ENCODE data around the gene MAP10. TPM values are rescaled to one million over a fixed set of nuclear protein-coding genes. Genes with fewer than 3 reads are reported as not detected.

Gene MAP10
- total RNA-seq, 1 experiment from 2014 or later, result 1.5 TPM

- in situ Hi-C loops (cut with HindIII; ENCODE audit: low pct_unique_long_range_greater_than_20kb, low sequenced_read_pairs) (no loop called here), intact Hi-C loops (cut with micrococcal nuclease; ENCODE audit: unreplicated experiment) (loop anchor here (10.0 kb wide), 1 partner anchor 57 kb away; no protein-coding TSS in a partner anchor)
- H3K9me3 ChIP-seq (ENCODE audit: control insufficient read depth, insufficient read depth, low read depth, low read length), result no peaks in the 10 kb centered on the region
- DNase-seq (ENCODE audit: low read depth, low spot score) (no peak), ATAC-seq (no peak)
- H3K27me3 ChIP-seq (ENCODE audit: control insufficient read depth, insufficient read depth, low read length), result no peaks in the 10 kb centered on the region; the same call in 1 of the 2 replicates
- BruUV-seq (replicated peaks), result no TSS peak
- TF ChIP-seq, protein P1, sequence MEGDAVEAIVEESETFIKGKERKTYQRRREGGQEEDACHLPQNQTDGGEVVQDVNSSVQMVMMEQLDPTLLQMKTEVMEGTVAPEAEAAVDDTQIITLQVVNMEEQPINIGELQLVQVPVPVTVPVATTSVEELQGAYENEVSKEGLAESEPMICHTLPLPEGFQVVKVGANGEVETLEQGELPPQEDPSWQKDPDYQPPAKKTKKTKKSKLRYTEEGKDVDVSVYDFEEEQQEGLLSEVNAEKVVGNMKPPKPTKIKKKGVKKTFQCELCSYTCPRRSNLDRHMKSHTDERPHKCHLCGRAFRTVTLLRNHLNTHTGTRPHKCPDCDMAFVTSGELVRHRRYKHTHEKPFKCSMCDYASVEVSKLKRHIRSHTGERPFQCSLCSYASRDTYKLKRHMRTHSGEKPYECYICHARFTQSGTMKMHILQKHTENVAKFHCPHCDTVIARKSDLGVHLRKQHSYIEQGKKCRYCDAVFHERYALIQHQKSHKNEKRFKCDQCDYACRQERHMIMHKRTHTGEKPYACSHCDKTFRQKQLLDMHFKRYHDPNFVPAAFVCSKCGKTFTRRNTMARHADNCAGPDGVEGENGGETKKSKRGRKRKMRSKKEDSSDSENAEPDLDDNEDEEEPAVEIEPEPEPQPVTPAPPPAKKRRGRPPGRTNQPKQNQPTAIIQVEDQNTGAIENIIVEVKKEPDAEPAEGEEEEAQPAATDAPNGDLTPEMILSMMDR (IDR thresholded peaks at IDR 0.05), result no peak
- TF ChIP-seq REST (IDR thresholded peaks at IDR 0.05; ENCODE audit: insufficient read depth in 1 of 2, low read depth in 2 of 2, low read length in 1 of 2) (no peak), SIN3A (IDR thresholded peaks at IDR 0.05; ENCODE audit: borderline replicate concordance, insufficient read depth, low read depth, low read length) (no peak), POLR2AphosphoS5 (IDR thresholded peaks at IDR 0.05; ENCODE audit: low read depth, low read length) (no peak), TCF7L2 (IDR thresholded peaks at IDR 0.05; ENCODE audit: low read depth, low read length) (no peak)
- H3K36me3 ChIP-seq (ENCODE audit: control insufficient read depth, insufficient read depth, low read length), result no peaks in the 10 kb centered on the region
- ChIA-PET POLR2A (no interaction called here), CTCF (no interaction called here)
- no peak overlapping the region for H3K27ac ChIP-seq (ENCODE audit: low read length)
- no peaks in the 10 kb centered on the region for H3K4me1 ChIP-seq (ENCODE audit: control insufficient read depth, insufficient read depth, low read length)
- H3K4me3 ChIP-seq (ENCODE audit: low read depth in 2 of 2, low read length in 2 of 2), result no peak overlapping the region
Observed at GRCh38 chr1:232818040-232818439, 12.8 kb downstream of the MAP10 start.

GRCh38 chr1:232820431-232820830 lies 15.2 kb downstream of the MAP10 start:
- ChIA-PET CTCF (no interaction called here), POLR2A (no interaction called here)
- intact Hi-C loops (cut with micrococcal nuclease; ENCODE audit: unreplicated experiment) (no loop called here), in situ Hi-C loops (cut with HindIII; ENCODE audit: low pct_unique_long_range_greater_than_20kb, low sequenced_read_pairs) (no loop called here)
- DNase-seq (ENCODE audit: low read depth, low spot score) (no peak), ATAC-seq (no peak)
- H3K27ac ChIP-seq (ENCODE audit: low read length), result no peak overlapping the region
- H3K4me1 ChIP-seq (ENCODE audit: control insufficient read depth, insufficient read depth, low read length), result no peaks in the 10 kb centered on the region
- H3K36me3 ChIP-seq (ENCODE audit: control insufficient read depth, insufficient read depth, low read length), result no peaks in the 10 kb centered on the region
- TF ChIP-seq REST (IDR thresholded peaks at IDR 0.05; ENCODE audit: insufficient read depth in 1 of 2, low read depth in 2 of 2, low read length in 1 of 2), result no peak
- no peak for TF ChIP-seq TCF7L2 (IDR thresholded peaks at IDR 0.05; ENCODE audit: low read depth, low read length)
- TF ChIP-seq, protein P1 (IDR thresholded peaks at IDR 0.05), result no peak
- H3K9me3 ChIP-seq (ENCODE audit: control insufficient read depth, insufficient read depth, low read depth, low read length), result no peaks in the 10 kb centered on the region
- BruUV-seq (replicated peaks), result no TSS peak
- no peak overlapping the region for H3K4me3 ChIP-seq (ENCODE audit: low read depth in 2 of 2, low read length in 2 of 2)
- H3K27me3 ChIP-seq (ENCODE audit: control insufficient read depth, insufficient read depth, low read length), result no peaks in the 10 kb centered on the region; the same call in 1 of the 2 replicates

Measured in Panc1 (cell line).